Gastroesophageal sphincter (tissue), 3 donors: Measurements from ENCODE around the gene APP.

Experiments used
- EP300 ChIP-seq: sonication (generic); formaldehyde crosslinking; IDR thresholded peaks from one replicate; pipeline ENCODE4 v1.6.1; 2017; ENCODE audit warnings: antibody characterized with exemption, mild to moderate bottlenecking
- POLR2A ChIP-seq, 2 donors: fragments of 450-650 bp; IDR thresholded peaks; one replicate each; pipeline ENCODE4 v1.6.1; 2017; ENCODE audit warnings: antibody characterized with exemption in 2 of 2, mild to moderate bottlenecking in 2 of 2, moderate library complexity in 1 of 2
- POLR2AphosphoS5 ChIP-seq: sonication (generic); formaldehyde crosslinking; IDR thresholded peaks from one replicate; pipeline ENCODE4 v1.6.1; 2017; ENCODE audit warnings: antibody characterized with exemption
- TF ChIP-seq, protein P1 (sequence below), 4 experiments: fragments of 200-600 bp in 2 of 4; fragments of 450-650 bp in 2 of 4; sonication (generic) in 1 of 4; IDR thresholded peaks; one replicate each; pipeline ENCODE4 v1.5.1; 2017 to 2019; ENCODE audit warnings: antibody characterized with exemption in 4 of 4, mild to moderate bottlenecking in 2 of 4, moderate library complexity in 2 of 4

- TF ChIP-seq, protein P1, sequence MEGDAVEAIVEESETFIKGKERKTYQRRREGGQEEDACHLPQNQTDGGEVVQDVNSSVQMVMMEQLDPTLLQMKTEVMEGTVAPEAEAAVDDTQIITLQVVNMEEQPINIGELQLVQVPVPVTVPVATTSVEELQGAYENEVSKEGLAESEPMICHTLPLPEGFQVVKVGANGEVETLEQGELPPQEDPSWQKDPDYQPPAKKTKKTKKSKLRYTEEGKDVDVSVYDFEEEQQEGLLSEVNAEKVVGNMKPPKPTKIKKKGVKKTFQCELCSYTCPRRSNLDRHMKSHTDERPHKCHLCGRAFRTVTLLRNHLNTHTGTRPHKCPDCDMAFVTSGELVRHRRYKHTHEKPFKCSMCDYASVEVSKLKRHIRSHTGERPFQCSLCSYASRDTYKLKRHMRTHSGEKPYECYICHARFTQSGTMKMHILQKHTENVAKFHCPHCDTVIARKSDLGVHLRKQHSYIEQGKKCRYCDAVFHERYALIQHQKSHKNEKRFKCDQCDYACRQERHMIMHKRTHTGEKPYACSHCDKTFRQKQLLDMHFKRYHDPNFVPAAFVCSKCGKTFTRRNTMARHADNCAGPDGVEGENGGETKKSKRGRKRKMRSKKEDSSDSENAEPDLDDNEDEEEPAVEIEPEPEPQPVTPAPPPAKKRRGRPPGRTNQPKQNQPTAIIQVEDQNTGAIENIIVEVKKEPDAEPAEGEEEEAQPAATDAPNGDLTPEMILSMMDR (IDR thresholded peaks at IDR 0.05): no peak
- TF ChIP-seq POLR2A (IDR thresholded peaks at IDR 0.05) (no peak), EP300 (no peak), POLR2AphosphoS5 (no peak)
These were observed 3.0 kb downstream of the APP start for GRCh38 chr21:26167593-26167992.
